Lung (tissue), 12 donors: ENCODE data around the gene CAPZB. TPM values are rescaled to one million over a fixed set of nuclear protein-coding genes. Genes with fewer than 3 reads are reported as not detected.

Experiments
- ATAC-seq: fragments of 200-7000 bp; cut with Tn5 transposase; one replicate; pipeline ENCODE4 v1.9.1; 2020; ENCODE audit warnings: moderate number of reproducible peaks; ENCODE audit not compliant: insufficient read depth, low FRiP score
- DNase-seq, 3 donors: peaks; one replicate each; pipeline ENCODE4 v3.0.0-alpha.2; 2013 to 2017
- H3K27ac ChIP-seq, 2 donors: one replicate each; pipeline ENCODE4 v1.5.1; 2013; ENCODE audit warnings: mild to moderate bottlenecking in 2 of 2, moderate library complexity in 2 of 2, control low read depth in 1 of 2, inconsistent platforms in 1 of 2, low read depth in 1 of 2, low read length in 1 of 2
- H3K27me3 ChIP-seq, 3 donors: one replicate each; pipeline ENCODE4 v1.5.1; 2013; ENCODE audit warnings: low read length in 2 of 3; ENCODE audit not compliant: control insufficient read depth in 3 of 3, insufficient read depth in 3 of 3
- H3K36me3 ChIP-seq, 4 donors: one replicate each; pipeline ENCODE4 v1.5.1; 2013; ENCODE audit warnings: low read length in 4 of 4, mild to moderate bottlenecking in 1 of 4, moderate library complexity in 1 of 4; ENCODE audit not compliant: control insufficient read depth in 4 of 4, insufficient read depth in 4 of 4
- H3K4me1 ChIP-seq, 5 donors: one replicate each; pipeline ENCODE4 v1.5.1; 2013; ENCODE audit warnings: low read length in 5 of 5, mild to moderate bottlenecking in 2 of 5, moderate library complexity in 1 of 5; ENCODE audit not compliant: control insufficient read depth in 5 of 5, insufficient read depth in 5 of 5
- H3K4me3 ChIP-seq: one replicate; pipeline ENCODE4 v1.5.1; 2013; ENCODE audit warnings: mild to moderate bottlenecking, control low read depth, moderate library complexity
- H3K9ac ChIP-seq, 2 donors: one replicate each; pipeline ENCODE4 v1.5.1; 2013; ENCODE audit warnings: low read length in 2 of 2, control low read depth in 1 of 2; ENCODE audit not compliant: insufficient read depth in 1 of 2
- H3K9me3 ChIP-seq, 4 donors: one replicate each; pipeline ENCODE4 v1.5.1; 2013; ENCODE audit warnings: low read length in 3 of 4, mild to moderate bottlenecking in 1 of 4, moderate library complexity in 1 of 4; ENCODE audit not compliant: control insufficient read depth in 4 of 4, insufficient read depth in 3 of 4
- WGBS, 2 donors: extraction: QIAGEN DNeasy Blood & Tissue Kit; methylation state at CpG; one replicate each; pipeline ENCODE4 v1.1.7; 2013; 5-methylcytosine and 5-hydroxymethylcytosine counted together
- polyA plus RNA-seq, 2 donors: library from polyadenylated mRNA; stranded (reverse); fragments of 200-250 nt; gene quantifications; one replicate each; pipeline ENCODE4 v1.2.1, GENCODE V29; 2013
- total RNA-seq, 2 donors: library from RNA; depleted of rRNA in 1 of 2; stranded (reverse); fragments of >200 nt in 1 of 2; gene quantifications; one replicate each; pipeline ENCODE4 v1.2.1, GENCODE V29; 2014 to 2021
- TF ChIP-seq, protein P1 (sequence below): IDR thresholded peaks from 2 replicates; pipeline ENCODE4 v1.5.1; 2012; ENCODE audit warnings: mild to moderate bottlenecking; ENCODE audit errors: control extremely low read depth, extremely low read depth
- donor health status: control.
- donor health status: control.
- donor health status: Bipolar disorder and iron deficiency.
- donor health status: healthy.
- donor health status: DM: yes; HTN: yes; CAD: no.

The CAPZB gene
- total and polyA plus RNA-seq, 4 donors = 94.7 to 339 (median 278) TPM

DNA sequence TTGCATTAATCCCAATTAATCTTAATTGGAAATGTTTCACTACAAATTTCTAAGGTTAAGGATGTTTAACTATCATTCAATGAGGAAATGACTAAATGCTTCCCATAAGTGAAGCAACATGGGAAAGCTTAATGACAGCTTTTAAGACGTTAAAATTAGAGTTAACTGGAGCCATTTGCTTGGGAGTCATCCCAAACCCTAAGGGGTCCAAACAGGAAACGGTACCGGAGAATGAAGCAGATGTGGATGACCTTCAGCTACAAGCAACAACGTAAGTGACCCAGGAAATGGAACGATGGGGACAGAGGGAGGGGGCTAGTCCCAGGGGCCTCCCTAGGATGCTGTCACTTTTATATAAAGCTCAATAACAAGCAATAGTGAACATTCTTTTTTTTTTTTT, 62.2 kb downstream of the CAPZB start:
- H3K27ac ChIP-seq = no peak overlapping the region
- 36 to 57% methylated on average over 5 of the region's 5 CpGs for WGBS, 2 donors
- H3K4me1 ChIP-seq = peaks cover 22 to 66% (median 39%) of the 10 kb centered on the region in 5 donors
- no peak overlapping the region for H3K9ac ChIP-seq
- no peaks in the 10 kb centered on the region for H3K27me3 ChIP-seq
- TF ChIP-seq, protein P1, sequence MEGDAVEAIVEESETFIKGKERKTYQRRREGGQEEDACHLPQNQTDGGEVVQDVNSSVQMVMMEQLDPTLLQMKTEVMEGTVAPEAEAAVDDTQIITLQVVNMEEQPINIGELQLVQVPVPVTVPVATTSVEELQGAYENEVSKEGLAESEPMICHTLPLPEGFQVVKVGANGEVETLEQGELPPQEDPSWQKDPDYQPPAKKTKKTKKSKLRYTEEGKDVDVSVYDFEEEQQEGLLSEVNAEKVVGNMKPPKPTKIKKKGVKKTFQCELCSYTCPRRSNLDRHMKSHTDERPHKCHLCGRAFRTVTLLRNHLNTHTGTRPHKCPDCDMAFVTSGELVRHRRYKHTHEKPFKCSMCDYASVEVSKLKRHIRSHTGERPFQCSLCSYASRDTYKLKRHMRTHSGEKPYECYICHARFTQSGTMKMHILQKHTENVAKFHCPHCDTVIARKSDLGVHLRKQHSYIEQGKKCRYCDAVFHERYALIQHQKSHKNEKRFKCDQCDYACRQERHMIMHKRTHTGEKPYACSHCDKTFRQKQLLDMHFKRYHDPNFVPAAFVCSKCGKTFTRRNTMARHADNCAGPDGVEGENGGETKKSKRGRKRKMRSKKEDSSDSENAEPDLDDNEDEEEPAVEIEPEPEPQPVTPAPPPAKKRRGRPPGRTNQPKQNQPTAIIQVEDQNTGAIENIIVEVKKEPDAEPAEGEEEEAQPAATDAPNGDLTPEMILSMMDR = no peak
- H3K36me3 ChIP-seq = peaks cover 3 to 17% (median 9%) of the 10 kb centered on the region in 4 donors
- ATAC-seq = no peak
- H3K9me3 ChIP-seq = no peaks in the 10 kb centered on the region
- H3K4me3 ChIP-seq = no peak overlapping the region
- DNase-seq = peak in 1 of 3 donors; percentile 54

DNA sequence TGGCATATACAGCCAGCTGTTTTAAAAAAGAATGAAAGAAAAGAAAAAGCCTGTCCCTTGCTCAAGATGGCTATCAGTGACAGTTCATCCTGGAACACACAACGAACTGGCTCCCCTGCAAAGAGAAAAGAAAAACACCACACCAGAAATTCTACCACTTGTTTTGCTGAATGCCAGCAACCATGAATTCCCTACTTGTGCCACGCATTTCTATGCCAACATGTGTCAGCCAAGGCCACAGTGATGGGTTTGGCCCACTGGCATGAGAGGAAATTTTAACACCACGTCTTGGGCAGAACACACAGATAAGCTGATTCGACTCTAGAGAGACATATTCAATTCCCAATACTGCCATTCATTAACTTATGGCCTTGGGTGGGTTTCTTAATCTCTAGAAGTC, 64.0 kb downstream of the CAPZB start:
- DNase-seq (no peak), ATAC-seq (no peak)
- Histone ChIP-seq H3K4me3 (no peak overlapping the region), H3K4me1 (peaks cover 8 to 66% (median 31%) of the 10 kb centered on the region in 5 donors), H3K36me3 (peaks cover 3 to 17% (median 10%) of the 10 kb centered on the region in 4 donors), H3K9me3 (no peaks in the 10 kb centered on the region), H3K27me3 (no peaks in the 10 kb centered on the region), H3K27ac (no peak overlapping the region), H3K9ac (no peak overlapping the region)
- TF ChIP-seq, protein P1 = no peak
- 76 to 81% methylated on average over 4 of the region's 4 CpGs for WGBS, 2 donors

GRCh38 chr1:19420606-19421005, 64.7 kb downstream of the CAPZB start:
- ATAC-seq (no peak), DNase-seq (no peak)
- no peaks in the 10 kb centered on the region for H3K9me3 ChIP-seq
- H3K27ac ChIP-seq = no peak overlapping the region
- H3K27me3 ChIP-seq = no peaks in the 10 kb centered on the region
- peaks cover 5 to 66% (median 26%) of the 10 kb centered on the region in 5 donors for H3K4me1 ChIP-seq
- TF ChIP-seq, protein P1 = no peak
- H3K9ac ChIP-seq = peak overlapping the region in 1 of 2 donors; percentile 51
- H3K36me3 ChIP-seq = peaks cover 3 to 19% (median 10%) of the 10 kb centered on the region in 4 donors
- 96 to 98% methylated on average over 4 of the region's 4 CpGs for WGBS, 2 donors
- no peak overlapping the region for H3K4me3 ChIP-seq

GRCh38 chr1:19419691-19420090, 65.6 kb downstream of the CAPZB start:
- Histone ChIP-seq H3K27me3 (no peaks in the 10 kb centered on the region), H3K9ac (peak overlapping the region in 1 of 2 donors; percentile 3), H3K4me1 (peaks cover 10 to 68% (median 29%) of the 10 kb centered on the region in 5 donors), H3K27ac (peak overlapping the region in 1 of 2 donors; percentile 55), H3K36me3 (peaks cover 3 to 19% (median 10%) of the 10 kb centered on the region in 4 donors), H3K9me3 (no peaks in the 10 kb centered on the region), H3K4me3 (no peak overlapping the region)
- TF ChIP-seq, protein P1 = no peak
- 86 to 93% methylated on average over 9 of the region's 9 CpGs for WGBS, 2 donors
- DNase-seq = no peak
- no peak for ATAC-seq
